ENCODE measurements around the gene PIK3C2G. TPM values are rescaled to one million over a fixed set of nuclear protein-coding genes. Genes with fewer than 3 reads are reported as not detected.
A peak's percentile ranks its signal among the peaks of the same experiment; 100 is the strongest.

Gene PIK3C2G
- total RNA-seq, 1 donor from 2014 or later: 0.85 TPM

- no peak for DNase-seq (ENCODE audit: low read depth)
Observed at GRCh38 chr12:18280728-18281127, 19.4 kb downstream of the PIK3C2G start.

GRCh38 chr12:18281941-18282340 lies 20.6 kb downstream of the PIK3C2G start:
- no peak for DNase-seq (ENCODE audit: low read depth)

GRCh38 chr12:18283831-18284230 lies 22.5 kb downstream of the PIK3C2G start:
- no peak for DNase-seq (ENCODE audit: low read depth)

- DNase-seq (ENCODE audit: low read depth): no peak
Observed at GRCh38 chr12:18284386-18284785, 23.1 kb downstream of the PIK3C2G start.

- DNase-seq (ENCODE audit: low read depth): no peak
Observed at GRCh38 chr12:18285161-18285560, 23.8 kb downstream of the PIK3C2G start.

GRCh38 chr12:18290386-18290785 lies 29.1 kb downstream of the PIK3C2G start:
- no peak for DNase-seq (ENCODE audit: low read depth)

- DNase-seq (ENCODE audit: low read depth): no peak
Observed at GRCh38 chr12:18294889-18295288, 33.6 kb downstream of the PIK3C2G start.

- no peak for DNase-seq (ENCODE audit: low read depth)
Observed at GRCh38 chr12:18296201-18296908, 35.0 kb downstream of the PIK3C2G start.

- no peak for DNase-seq (ENCODE audit: low read depth)
Observed at GRCh38 chr12:18296909-18297280, 35.6 kb downstream of the PIK3C2G start.

- DNase-seq (ENCODE audit: low read depth): no peak
Observed at GRCh38 chr12:18297902-18298301, 36.6 kb downstream of the PIK3C2G start.

- no peak for DNase-seq (ENCODE audit: low read depth)
Observed at GRCh38 chr12:18302809-18303430, 41.6 kb downstream of the PIK3C2G start.

- DNase-seq (ENCODE audit: low read depth): no peak
Observed at GRCh38 chr12:18304609-18305008, 43.3 kb downstream of the PIK3C2G start.

GRCh38 chr12:18306311-18306710 lies 45.0 kb downstream of the PIK3C2G start:
- no peak for DNase-seq (ENCODE audit: low read depth)

- no peak for DNase-seq (ENCODE audit: low read depth)
Observed at GRCh38 chr12:18313306-18313705, 52.0 kb downstream of the PIK3C2G start.

- peak; percentile 91 for DNase-seq (ENCODE audit: low read depth)
Observed at GRCh38 chr12:18320036-18320617, 58.8 kb downstream of the PIK3C2G start.

GRCh38 chr12:18320976-18321375 lies 59.7 kb downstream of the PIK3C2G start:
- DNase-seq (ENCODE audit: low read depth): peak; percentile 76

GRCh38 chr12:18323159-18323558 lies 61.8 kb downstream of the PIK3C2G start:
- peak; percentile 58 for DNase-seq (ENCODE audit: low read depth)

- DNase-seq (ENCODE audit: low read depth): no peak
Observed at GRCh38 chr12:18327036-18327435, 65.7 kb downstream of the PIK3C2G start.

GRCh38 chr12:18332173-18332572 lies 70.9 kb downstream of the PIK3C2G start:
- DNase-seq (ENCODE audit: low read depth): no peak

- DNase-seq (ENCODE audit: low read depth): no peak
Observed at GRCh38 chr12:18339633-18340032, 78.3 kb downstream of the PIK3C2G start.

GRCh38 chr12:18340186-18340585 lies 78.9 kb downstream of the PIK3C2G start:
- no peak for DNase-seq (ENCODE audit: low read depth)

GRCh38 chr12:18340786-18341185 lies 79.5 kb downstream of the PIK3C2G start:
- DNase-seq (ENCODE audit: low read depth): no peak

- DNase-seq (ENCODE audit: low read depth): no peak
Observed at GRCh38 chr12:18343708-18344107, 82.4 kb downstream of the PIK3C2G start.
